Kidney (tissue), 14 donors: ENCODE data around the gene WWOX. TPM values are rescaled to one million over a fixed set of nuclear protein-coding genes. Genes with fewer than 3 reads are reported as not detected.
A peak's percentile ranks its signal among the peaks of the same experiment; 100 is the strongest.

Experiments
- DNase-seq, 5 donors: peaks; one replicate each; pipeline ENCODE4 v3.0.0-alpha.2; 2013 to 2020
- FAIRE-seq: peaks from 2 replicates; lab custom pipeline; 2012; peaks lifted over from hg19 to GRCh38; lab: Jason Lieb, UNC
- H3K27ac ChIP-seq, 2 donors: one replicate each; pipeline ENCODE4 v1.7.0; 2013; ENCODE audit warnings: low read depth in 2 of 2, low read length in 2 of 2, inconsistent platforms in 1 of 2
- H3K27me3 ChIP-seq: one replicate; pipeline ENCODE4 v1.7.1; 2013; ENCODE audit warnings: low read length, inconsistent platforms; ENCODE audit not compliant: control insufficient read depth, insufficient read depth
- H3K36me3 ChIP-seq, 3 donors: one replicate each; pipeline versions ENCODE4 v1.7.0 to v1.7.1; 2013; ENCODE audit warnings: low read length in 3 of 3, control low read depth in 1 of 3, inconsistent platforms in 1 of 3; ENCODE audit not compliant: insufficient read depth in 3 of 3, control insufficient read depth in 2 of 3
- H3K4me1 ChIP-seq, 3 donors: one replicate each; pipeline versions ENCODE4 v1.7.0 to v1.7.1; 2013; ENCODE audit warnings: low read length in 3 of 3, inconsistent platforms in 1 of 3, low read depth in 1 of 3; ENCODE audit not compliant: control insufficient read depth in 2 of 3, insufficient read depth in 2 of 3
- H3K4me3 ChIP-seq, 3 donors: one replicate each; pipeline versions ENCODE4 v1.7.0 to v1.8.1; 2013; ENCODE audit warnings: low read length in 3 of 3, control low read depth in 1 of 3, inconsistent platforms in 1 of 3
- H3K9ac ChIP-seq, 3 donors: one replicate each; pipeline versions ENCODE4 v1.7.0 to v1.7.1; 2013; ENCODE audit warnings: low read length in 3 of 3, control low read depth in 1 of 3, inconsistent platforms in 1 of 3
- H3K9me3 ChIP-seq, 3 donors: one replicate each; pipeline versions ENCODE4 v1.7.0 to v1.7.1; 2013; ENCODE audit warnings: low read length in 3 of 3, control low read depth in 1 of 3, inconsistent platforms in 1 of 3; ENCODE audit not compliant: control insufficient read depth in 2 of 3, insufficient read depth in 1 of 3
- CTCF ChIP-seq: IDR thresholded peaks from 3 replicates; pipeline ENCODE4 v1.5.1; 2012; ENCODE audit warnings: mild to moderate bottlenecking, moderate library complexity, borderline replicate concordance; ENCODE audit not compliant: insufficient read depth; ENCODE audit errors: extremely low read depth
- intact Hi-C: fragments of 100-400 bp; cut with DNase I; formaldehyde crosslinking; loops from one replicate; pipeline ENCODE4 v1.11.1; 2022
- polyA plus RNA-seq: library from polyadenylated mRNA; stranded (reverse); fragments of 350-450 nt; fragmentation: Illumina TruSeq; extraction: RNeasy Lipid Tissue Mini Kit (QIAGEN cat#74804); gene quantifications from one replicate; pipeline ENCODE4 v1.2.3, GENCODE V29; 2014; ENCODE audit warnings: low read depth, low replicate concordance; ENCODE audit not compliant: insufficient read depth
- total RNA-seq: library from RNA; stranded (reverse); fragmentation: NEBNext Ultra II Directional; extraction: Animal tissue kit (Norgen Biotek cat#: 25700); gene quantifications from one replicate; pipeline ENCODE4 v1.2.1, GENCODE V29; 2021
- donor health status: control.
- donor health status: control.
- donor health status: control.
- donor health status: control.
- donor health status: control.
- donor health status: DM: yes; HTN: yes; CAD: no.
- donor health status: Normal renal cell carcinoma (clear cell type).

WWOX gene
- total and polyA plus RNA-seq, 2 donors from 2014 or later: 22.5 to 30.3 TPM

- DNase-seq (peak in 4 of 5 donors; percentile 53 to 82 (median 70)), FAIRE-seq (no peak)
- no peak overlapping the region for H3K4me3 ChIP-seq
- H3K27me3 ChIP-seq: no peaks in the 10 kb centered on the region
- intact Hi-C loops: no loop called here
- no peaks in the 10 kb centered on the region for H3K36me3 ChIP-seq
- peaks cover 0 to 3% (median 0%) of the 10 kb centered on the region in 3 donors for H3K4me1 ChIP-seq
- no peak overlapping the region for H3K27ac ChIP-seq
- no peaks in the 10 kb centered on the region for H3K9me3 ChIP-seq
- TF ChIP-seq CTCF: no peak
- H3K9ac ChIP-seq: no peak overlapping the region
Observed at GRCh38 chr16:78257376-78257728, 157.9 kb downstream of the WWOX start.

GRCh38 chr16:78258375-78259065 lies 159.1 kb downstream of the WWOX start:
- FAIRE-seq: no peak
- DNase-seq: peak in 2 of 5 donors; percentile 47 to 78
- Histone ChIP-seq H3K4me3 (no peak overlapping the region), H3K9me3 (no peaks in the 10 kb centered on the region), H3K9ac (no peak overlapping the region), H3K27me3 (no peaks in the 10 kb centered on the region), H3K4me1 (peaks cover 0 to 3% (median 0%) of the 10 kb centered on the region in 3 donors), H3K27ac (no peak overlapping the region), H3K36me3 (no peaks in the 10 kb centered on the region)
- intact Hi-C loops: no loop called here
- TF ChIP-seq CTCF: no peak

DNA sequence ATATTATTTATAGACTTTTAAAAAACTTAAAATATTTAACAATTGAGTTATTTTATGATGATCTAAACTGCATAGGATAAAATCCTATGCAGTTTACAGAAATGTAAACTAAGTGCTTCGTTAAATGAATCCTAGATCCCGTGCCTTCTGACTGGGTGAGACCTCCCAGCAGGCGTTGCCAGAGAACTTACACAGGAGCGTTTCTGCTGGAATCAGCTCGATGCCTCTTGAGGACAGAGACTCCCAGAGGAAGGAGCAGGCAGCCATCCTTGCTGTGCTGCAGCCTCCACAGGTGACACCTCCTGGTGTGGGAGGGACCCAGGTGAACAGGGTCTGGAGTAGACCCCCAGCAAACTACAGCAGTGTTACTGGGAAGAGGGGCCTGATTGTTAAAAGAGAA lies 160.4 kb downstream of the WWOX start:
- Histone ChIP-seq H3K4me1 (peaks cover 0 to 3% (median 0%) of the 10 kb centered on the region in 3 donors), H3K9ac (no peak overlapping the region), H3K36me3 (peaks cover 0 to 4% (median 0%) of the 10 kb centered on the region in 3 donors), H3K9me3 (peaks cover 0 to 4% (median 0%) of the 10 kb centered on the region in 3 donors), H3K4me3 (no peak overlapping the region), H3K27ac (no peak overlapping the region), H3K27me3 (no peaks in the 10 kb centered on the region)
- no peak for TF ChIP-seq CTCF
- FAIRE-seq (no peak), DNase-seq (no peak)
- intact Hi-C loops: no loop called here

GRCh38 chr16:78264642-78265041 lies 165.2 kb downstream of the WWOX start:
- H3K4me1 ChIP-seq: no peaks in the 10 kb centered on the region
- H3K27ac ChIP-seq: no peak overlapping the region
- no peak for DNase-seq
- no peak overlapping the region for H3K4me3 ChIP-seq
- no peak for TF ChIP-seq CTCF
- H3K27me3 ChIP-seq: no peaks in the 10 kb centered on the region
- no peak for FAIRE-seq
- intact Hi-C loops: no loop called here
- no peak overlapping the region for H3K9ac ChIP-seq
- peaks cover 0 to 4% (median 0%) of the 10 kb centered on the region in 3 donors for H3K9me3 ChIP-seq
- H3K36me3 ChIP-seq: peaks cover 0 to 4% (median 0%) of the 10 kb centered on the region in 3 donors
